Central memory CD8-positive, alpha-beta T cell (primary cell): ENCODE measurements around the gene CDIP1.

Source experiments
- ATAC-seq: fragments of 150-1000 bp; cut with Tn5 transposase; replicated peaks from 2 replicates; pipeline ENCODE4 v1.10.0; 2022; ENCODE audit warnings: mild to moderate bottlenecking, moderate FRiP score, moderate number of reproducible peaks; ENCODE audit not compliant: poor library complexity, severe bottlenecking; ENCODE audit errors: extremely low read depth
- DNase-seq, 2 donors: peaks; one replicate each; pipeline ENCODE4 v3.0.0; 2021; ENCODE audit warnings: low spot score in 2 of 2
- H3K27ac Mint-ChIP-seq: one replicate; pipeline ENCODE4 v1.8.0; 2022; ENCODE audit warnings: low read depth, mild to moderate bottlenecking, moderate library complexity, mixed read lengths
- H3K27me3 Mint-ChIP-seq: one replicate; pipeline ENCODE4 v1.8.0; 2022; ENCODE audit warnings: mixed read lengths
- H3K36me3 Mint-ChIP-seq: one replicate; pipeline ENCODE4 v1.8.0; 2022; ENCODE audit warnings: mild to moderate bottlenecking, moderate library complexity, mixed read lengths; ENCODE audit not compliant: insufficient read depth
- H3K4me1 Mint-ChIP-seq: one replicate; pipeline ENCODE4 v1.8.0; 2022; ENCODE audit warnings: mixed read lengths
- H3K4me3 Mint-ChIP-seq: one replicate; pipeline ENCODE4 v1.8.0; 2022; ENCODE audit warnings: mild to moderate bottlenecking, moderate library complexity, mixed read lengths
- H3K9me3 Mint-ChIP-seq: one replicate; pipeline ENCODE4 v1.8.0; 2022; ENCODE audit warnings: mixed read lengths

CDIP1 gene

DNA sequence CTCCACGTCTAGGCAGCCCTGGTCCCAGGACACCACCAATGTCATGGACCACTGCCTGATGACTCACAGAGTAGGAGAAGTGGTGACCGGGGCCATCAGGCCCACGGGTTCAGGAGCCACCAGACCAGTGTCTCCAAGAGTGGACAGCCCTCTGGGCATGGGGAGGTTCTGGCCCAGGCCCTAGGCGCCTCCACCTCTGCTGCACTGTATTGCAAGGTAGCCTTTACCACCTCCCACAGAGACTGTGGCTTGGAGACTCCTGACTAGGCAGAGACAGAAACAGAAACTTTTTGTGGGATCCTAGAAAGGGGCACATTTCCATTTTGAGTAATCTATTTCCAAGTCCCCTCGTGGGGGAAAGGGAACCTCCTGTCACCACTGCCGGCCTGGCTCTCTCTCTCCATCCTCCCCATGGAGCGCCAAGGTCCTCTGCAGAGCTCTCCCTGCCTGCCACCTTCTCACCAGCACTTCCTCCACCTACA lies 2.9 kb downstream of the CDIP1 start:
- no peak for ATAC-seq
- Mint-ChIP-seq H3K27me3 (no peaks in the 10 kb centered on the region), H3K4me3 (no peak overlapping the region), H3K36me3 (peaks cover 17% of the 10 kb centered on the region), H3K9me3 (peaks cover 5% of the 10 kb centered on the region), H3K4me1 (peaks cover 31% of the 10 kb centered on the region), H3K27ac (peak overlapping the region; percentile 55)
- no peak for DNase-seq

DNA sequence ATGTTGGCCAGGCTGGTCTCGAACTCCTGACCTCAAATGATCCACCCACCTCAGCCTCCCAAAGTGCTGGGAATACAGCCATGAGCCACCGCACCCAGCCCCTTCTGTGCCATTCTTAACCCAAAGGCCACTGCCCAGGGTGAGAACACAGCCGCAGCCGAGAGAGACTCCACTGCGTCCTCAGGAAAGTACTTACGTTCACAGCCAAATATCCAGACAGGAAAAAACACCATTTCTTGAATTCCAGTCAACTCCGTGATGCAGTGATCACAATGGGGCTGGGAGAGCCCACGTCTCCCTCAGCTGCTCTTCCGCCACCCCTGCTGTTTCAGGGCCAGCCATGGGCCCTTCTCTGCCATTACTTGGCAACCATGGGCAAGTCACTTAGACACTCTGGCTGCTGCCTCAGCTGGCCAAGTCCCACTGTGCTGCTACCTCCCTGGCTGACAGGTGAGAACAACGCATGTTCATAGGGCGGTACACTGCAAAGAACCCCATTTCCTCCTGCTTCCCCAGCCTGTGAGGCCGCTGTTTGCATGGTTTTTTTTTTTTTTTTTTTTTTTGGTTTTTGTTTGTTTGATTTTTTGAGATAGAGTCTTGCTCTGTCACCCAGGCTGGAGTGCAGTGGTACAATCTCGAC lies 4.3 kb downstream of the CDIP1 start:
- DNase-seq (no peak), ATAC-seq (no peak)
- Mint-ChIP-seq H3K36me3 (peaks cover 16% of the 10 kb centered on the region), H3K27ac (peak overlapping the region; percentile 86), H3K4me3 (no peak overlapping the region), H3K4me1 (peaks cover 34% of the 10 kb centered on the region), H3K27me3 (no peaks in the 10 kb centered on the region), H3K9me3 (no peaks in the 10 kb centered on the region)

DNA sequence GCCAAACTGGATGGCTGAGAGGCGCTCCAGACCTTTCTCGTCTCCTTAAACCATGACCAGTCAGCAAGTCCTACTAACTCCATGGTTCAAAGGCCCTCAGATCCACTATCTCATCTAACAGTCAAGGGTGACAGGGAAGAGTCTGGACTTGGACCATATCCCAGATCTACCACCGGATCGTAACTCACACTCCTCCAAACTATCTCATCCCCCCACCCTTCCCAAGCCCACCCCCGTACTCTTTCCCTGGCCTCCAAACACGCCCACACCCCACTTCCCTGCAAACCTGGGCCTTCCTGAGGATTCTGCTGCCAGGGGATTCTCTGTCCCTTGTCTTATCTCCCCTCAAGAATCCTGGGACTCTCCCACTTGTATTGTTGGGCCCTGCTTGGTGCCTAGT lies 5.1 kb downstream of the CDIP1 start:
- Mint-ChIP-seq H3K4me1 (peaks cover 37% of the 10 kb centered on the region), H3K27ac (peak overlapping the region; percentile 86), H3K9me3 (no peaks in the 10 kb centered on the region), H3K27me3 (no peaks in the 10 kb centered on the region), H3K36me3 (peaks cover 11% of the 10 kb centered on the region), H3K4me3 (no peak overlapping the region)
- ATAC-seq: no peak
- DNase-seq: no peak

GRCh38 chr16:4532238-4532637 lies 6.3 kb downstream of the CDIP1 start:
- DNase-seq: no peak
- Mint-ChIP-seq H3K27me3 (no peaks in the 10 kb centered on the region), H3K27ac (no peak overlapping the region), H3K4me3 (no peak overlapping the region), H3K4me1 (peaks cover 34% of the 10 kb centered on the region), H3K36me3 (peaks cover 7% of the 10 kb centered on the region), H3K9me3 (no peaks in the 10 kb centered on the region)
- no peak for ATAC-seq

GRCh38 chr16:4531811-4532210 lies 6.8 kb downstream of the CDIP1 start:
- no peaks in the 10 kb centered on the region for H3K9me3 Mint-ChIP-seq
- H3K36me3 Mint-ChIP-seq: peaks cover 5% of the 10 kb centered on the region
- ATAC-seq (no peak), DNase-seq (no peak)
- H3K4me1 Mint-ChIP-seq: peaks cover 30% of the 10 kb centered on the region
- no peak overlapping the region for H3K4me3 Mint-ChIP-seq
- no peaks in the 10 kb centered on the region for H3K27me3 Mint-ChIP-seq
- H3K27ac Mint-ChIP-seq: no peak overlapping the region

DNA sequence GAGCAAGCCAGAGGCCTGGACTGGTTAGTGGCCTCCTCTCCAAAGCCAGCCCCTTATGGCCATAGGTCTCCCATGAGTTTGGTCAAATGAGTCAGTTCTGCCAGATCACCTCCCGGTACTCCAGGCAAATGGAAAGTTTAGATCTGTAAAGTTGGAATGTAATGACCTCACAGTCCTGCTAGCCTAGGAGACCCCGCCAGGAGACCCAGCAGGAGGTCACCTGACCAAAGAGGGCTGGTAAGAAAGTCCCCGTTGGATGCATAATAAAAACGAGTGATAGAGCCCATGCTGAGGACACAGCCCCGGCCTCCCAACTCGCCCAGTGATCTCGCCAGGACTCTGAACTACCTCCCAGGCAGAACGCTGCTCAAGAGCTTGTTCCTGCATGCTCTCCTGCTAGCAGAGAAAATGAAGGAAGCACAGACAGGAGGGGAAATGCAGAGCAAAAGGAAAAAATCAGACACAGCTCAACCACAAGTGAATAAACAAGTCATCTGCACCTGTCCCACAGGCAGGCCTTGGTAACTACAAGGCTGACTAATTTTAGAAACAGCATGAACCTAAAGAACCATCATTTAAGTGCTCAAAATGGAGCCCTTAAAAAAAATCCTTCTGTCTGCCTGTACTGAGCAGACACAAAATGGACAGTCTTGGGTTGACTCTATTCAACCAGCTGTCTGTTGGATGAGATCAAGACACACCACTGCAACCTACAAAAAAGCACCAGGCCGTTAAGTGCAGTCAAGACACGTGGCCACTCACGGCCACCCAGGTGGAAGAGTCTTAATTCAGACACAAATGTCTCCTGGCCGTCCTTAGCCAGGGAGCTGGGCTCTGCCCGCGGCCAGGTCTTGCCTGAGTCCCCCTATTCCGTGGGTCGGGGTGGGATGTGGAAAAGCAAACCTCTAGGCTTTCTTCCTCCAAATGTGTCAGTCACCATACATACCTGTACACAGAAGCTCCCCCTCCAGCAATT lies 9.2 kb downstream of the CDIP1 start:
- no peak for DNase-seq
- Mint-ChIP-seq H3K27me3 (no peaks in the 10 kb centered on the region), H3K4me1 (peaks cover 13% of the 10 kb centered on the region), H3K4me3 (peak overlapping the region; percentile 7), H3K36me3 (peaks cover 9% of the 10 kb centered on the region), H3K9me3 (no peaks in the 10 kb centered on the region), H3K27ac (peak overlapping the region; percentile 46)
- ATAC-seq: no peak

- no peak for DNase-seq
- Mint-ChIP-seq H3K27ac (no peak overlapping the region), H3K4me3 (no peak overlapping the region), H3K36me3 (peaks cover 9% of the 10 kb centered on the region), H3K9me3 (no peaks in the 10 kb centered on the region), H3K4me1 (peaks cover 14% of the 10 kb centered on the region), H3K27me3 (no peaks in the 10 kb centered on the region)
- ATAC-seq: no peak
Measured at GRCh38 chr16:4525634-4526277, 12.8 kb downstream of the CDIP1 start.

- Mint-ChIP-seq H3K4me3 (no peak overlapping the region), H3K36me3 (peaks cover 9% of the 10 kb centered on the region), H3K9me3 (no peaks in the 10 kb centered on the region), H3K27me3 (no peaks in the 10 kb centered on the region), H3K4me1 (peaks cover 14% of the 10 kb centered on the region), H3K27ac (no peak overlapping the region)
- DNase-seq (no peak), ATAC-seq (no peak)
Measured at GRCh38 chr16:4525069-4525468, 13.5 kb downstream of the CDIP1 start.

- DNase-seq (no peak), ATAC-seq (no peak)
- H3K27me3 Mint-ChIP-seq: no peaks in the 10 kb centered on the region
- H3K4me3 Mint-ChIP-seq: no peak overlapping the region
- peaks cover 9% of the 10 kb centered on the region for H3K36me3 Mint-ChIP-seq
- H3K9me3 Mint-ChIP-seq: no peaks in the 10 kb centered on the region
- H3K27ac Mint-ChIP-seq: peak overlapping the region; percentile 64
- peaks cover 14% of the 10 kb centered on the region for H3K4me1 Mint-ChIP-seq
Measured at GRCh38 chr16:4524571-4524970, 14.0 kb downstream of the CDIP1 start.

GRCh38 chr16:4523686-4524085 lies 14.9 kb downstream of the CDIP1 start:
- DNase-seq (no peak), ATAC-seq (no peak)
- no peaks in the 10 kb centered on the region for H3K27me3 Mint-ChIP-seq
- H3K9me3 Mint-ChIP-seq: no peaks in the 10 kb centered on the region
- no peak overlapping the region for H3K4me3 Mint-ChIP-seq
- H3K36me3 Mint-ChIP-seq: peaks cover 9% of the 10 kb centered on the region
- H3K4me1 Mint-ChIP-seq: peaks cover 8% of the 10 kb centered on the region
- H3K27ac Mint-ChIP-seq: peak overlapping the region; percentile 37

DNA sequence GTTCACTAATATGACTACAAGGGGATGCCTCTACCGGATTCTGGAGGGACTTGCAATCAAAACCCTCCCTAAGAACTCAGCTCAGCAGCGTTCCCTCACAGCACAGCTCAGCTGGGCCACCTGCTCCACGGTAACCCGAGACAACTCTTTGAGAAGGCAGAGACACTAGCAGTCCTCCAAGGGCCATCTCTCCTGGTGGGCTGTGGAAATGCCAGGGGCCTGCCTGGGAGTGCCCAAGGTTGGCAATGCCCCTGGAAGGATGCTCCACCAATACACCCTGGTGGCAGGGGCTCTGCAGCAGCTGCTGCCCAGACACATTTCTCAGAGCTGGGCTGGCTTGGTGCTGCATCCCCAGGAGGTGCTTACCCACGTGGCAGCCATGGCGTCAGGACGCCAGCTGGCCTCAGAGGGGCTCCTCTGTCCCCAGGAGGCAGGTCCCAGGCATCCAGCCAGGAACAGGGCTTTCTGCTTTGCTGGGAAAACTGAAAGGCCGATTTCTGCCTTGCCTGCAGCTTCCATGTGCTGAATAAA lies 16.5 kb downstream of the CDIP1 start:
- Mint-ChIP-seq H3K4me1 (peaks cover 8% of the 10 kb centered on the region), H3K27ac (no peak overlapping the region), H3K9me3 (no peaks in the 10 kb centered on the region), H3K4me3 (no peak overlapping the region), H3K27me3 (no peaks in the 10 kb centered on the region), H3K36me3 (peaks cover 10% of the 10 kb centered on the region)
- no peak for DNase-seq
- no peak for ATAC-seq

GRCh38 chr16:4520913-4521312 lies 17.7 kb downstream of the CDIP1 start:
- Mint-ChIP-seq H3K4me3 (no peak overlapping the region), H3K27ac (peak overlapping the region; percentile 70), H3K27me3 (no peaks in the 10 kb centered on the region), H3K36me3 (peaks cover 8% of the 10 kb centered on the region), H3K4me1 (peaks cover 12% of the 10 kb centered on the region), H3K9me3 (no peaks in the 10 kb centered on the region)
- ATAC-seq: no peak
- no peak for DNase-seq
